ENCODE results near the gene TUBGCP6. TPM values are rescaled to one million over a fixed set of nuclear protein-coding genes. Genes with fewer than 3 reads are reported as not detected.

TUBGCP6 gene
- total RNA-seq, 1 experiment from 2014 or later: 38.6 TPM

- TF ChIP-seq YY1 (IDR thresholded peaks at IDR 0.05; ENCODE audit: extremely low read depth, insufficient replicate concordance, low read depth, low read length) (no peak), SRF (IDR thresholded peaks at IDR 0.05; ENCODE audit: low read depth) (no peak), ATF3 (IDR thresholded peaks at IDR 0.05) (no peak), RAD21 (IDR thresholded peaks at IDR 0.05; ENCODE audit: low read depth) (no peak), ZBTB33 (IDR thresholded peaks at IDR 0.05; ENCODE audit: extremely low read depth, insufficient replicate concordance, low read length) (no peak), EZH2phosphoT487 (IDR thresholded peaks at IDR 0.05; ENCODE audit: borderline replicate concordance) (no peak)
Measured at GRCh38 chr22:50194037-50194805, 50.6 kb downstream of the TUBGCP6 start (continued).

GRCh38 chr22:50193621-50194020 lies 51.2 kb downstream of the TUBGCP6 start:
- intact Hi-C loops (cut with micrococcal nuclease): no loop called here
- ChIA-PET POLR2A (no interaction called here), RAD21 (ENCODE audit: low non-redundant PET in 1 of 2, low total read pairs in 2 of 2, uncharacterized antibody in 2 of 2, unreplicated experiment in 2 of 2) (no interaction called here), CTCF (no interaction called here)
- DNase-seq (ENCODE audit: low read depth, low spot score) (no peak), ATAC-seq (no peak)
- peaks cover 2 to 20% of the 10 kb centered on the region in 2 experiments; a peak in 3 of 4 replicates for H3K36me3 ChIP-seq (ENCODE audit: control insufficient read depth in 1 of 2, insufficient read depth in 2 of 2, low read length in 2 of 2)
- no peak overlapping the region for H3K4me3 ChIP-seq (replicated peaks in 1 of 2; ENCODE audit: low read depth in 1 of 2, low read length in 2 of 2)
- H3K9me2 ChIP-seq (ENCODE audit: insufficient read depth): no peaks in the 10 kb centered on the region
- no peak overlapping the region for H3K9ac ChIP-seq (ENCODE audit: low read length)
- no peak overlapping the region for H2AFZ ChIP-seq (ENCODE audit: low read depth, low read length, poor library complexity, severe bottlenecking)
- no peaks in the 10 kb centered on the region for H3K9me3 ChIP-seq (ENCODE audit: control insufficient read depth in 1 of 2, insufficient read depth in 1 of 2, low read depth in 1 of 2, low read length in 2 of 2)
- H3K27ac ChIP-seq (ENCODE audit: low read depth, low read length): no peak overlapping the region
- BruUV-seq (replicated peaks): no TSS peak
- no peak overlapping the region for H3K4me2 ChIP-seq (ENCODE audit: low read length)
- no peaks in the 10 kb centered on the region for H3K27me3 ChIP-seq (ENCODE audit: insufficient read depth, low read length)
- peaks cover 15 to 27% of the 10 kb centered on the region in 2 experiments for H3K4me1 ChIP-seq (ENCODE audit: control insufficient read depth in 1 of 2, insufficient read depth in 2 of 2, low read length in 2 of 2)
- H3K79me2 ChIP-seq (ENCODE audit: insufficient read depth, low read length): peaks cover 60% of the 10 kb centered on the region
- peaks cover 6% of the 10 kb centered on the region; the same call in 1 of the 2 replicates for H4K20me1 ChIP-seq (ENCODE audit: insufficient read depth)
- no peak for TF ChIP-seq REST (IDR thresholded peaks at IDR 0.05; ENCODE audit: low read depth)
- no peak for TF ChIP-seq JUND (IDR thresholded peaks at IDR 0.05)
- TF ChIP-seq TCF7L2 (IDR thresholded peaks at IDR 0.05; ENCODE audit: borderline replicate concordance, extremely low read depth, insufficient read depth, insufficient read length): no peak
- no peak for TF ChIP-seq CBX3 (IDR thresholded peaks at IDR 0.05; ENCODE audit: low read depth)
- TF ChIP-seq CTCF (IDR thresholded peaks at IDR 0.05 in 2 of 3, conservative IDR thresholded peaks at IDR 0.05 in 1 of 3; ENCODE audit: borderline replicate concordance in 1 of 3, insufficient read depth in 1 of 3, low read depth in 2 of 3, low read length in 2 of 3): no peak
- TF ChIP-seq ATF3 (IDR thresholded peaks at IDR 0.05): no peak
- TF ChIP-seq ELF1 (IDR thresholded peaks at IDR 0.05; ENCODE audit: borderline replicate concordance, low read depth): no peak
- no peak for TF ChIP-seq YY1 (IDR thresholded peaks at IDR 0.05; ENCODE audit: extremely low read depth, insufficient replicate concordance, low read depth, low read length)
- no peak for TF ChIP-seq EGR1 (IDR thresholded peaks at IDR 0.05; ENCODE audit: low read depth)
- no peak for TF ChIP-seq SP1 (IDR thresholded peaks at IDR 0.05; ENCODE audit: low read depth)
- TF ChIP-seq POLR2AphosphoS5 (IDR thresholded peaks at IDR 0.05; ENCODE audit: low read depth, low read length): no peak
- TF ChIP-seq CEBPB (IDR thresholded peaks at IDR 0.05; ENCODE audit: low read depth): no peak
- TF ChIP-seq SRF (IDR thresholded peaks at IDR 0.05; ENCODE audit: low read depth): no peak

Data from HCT116 (cell line).